WERI-Rb-1 (cell line): Measurements from ENCODE around the gene PI4K2A.
A peak's percentile ranks its signal among the peaks of the same experiment; 100 is the strongest.

Source experiments
- DNase-seq: peaks from one replicate; pipeline ENCODE4 v3.0.0-alpha.2; 2020
- H3K27ac ChIP-seq: fragments of 250-450 bp; sonication (Bioruptor Pico); 2 replicates; pipeline ENCODE4 v1.5.1; 2020; ENCODE audit warnings: mild to moderate bottlenecking, moderate library complexity
- H3K27me3 ChIP-seq: fragments of 250-450 bp; sonication (Bioruptor Pico); 2 replicates; pipeline ENCODE4 v1.5.1; 2021; ENCODE audit warnings: mild to moderate bottlenecking, low read depth, moderate library complexity; ENCODE audit not compliant: insufficient read depth, severe bottlenecking
- H3K36me3 ChIP-seq: fragments of 250-450 bp; sonication (Bioruptor Pico); 2 replicates; pipeline ENCODE4 v1.5.1; 2020; ENCODE audit warnings: mild to moderate bottlenecking, moderate library complexity
- H3K4me3 ChIP-seq: 2 replicates; pipeline ENCODE4 v1.5.1; 2011; ENCODE audit warnings: low read depth, mild to moderate bottlenecking, control low read depth, low read length
- H3K9me3 ChIP-seq: fragments of 250-450 bp; sonication (Bioruptor Pico); 2 replicates; pipeline ENCODE4 v1.5.1; 2021; ENCODE audit warnings: mild to moderate bottlenecking, moderate library complexity; ENCODE audit not compliant: severe bottlenecking
- TF ChIP-seq, protein P1 (sequence below): IDR thresholded peaks from 2 replicates; pipeline ENCODE4 v1.5.1; 2011; ENCODE audit warnings: low read depth, mild to moderate bottlenecking, control low read depth, inconsistent platforms, low read length

Gene PI4K2A

GRCh38 chr10:97708167-97708566, 67.7 kb downstream of the PI4K2A start:
- Histone ChIP-seq H3K36me3 (no peaks in the 10 kb centered on the region), H3K27me3 (no peaks in the 10 kb centered on the region), H3K4me3 (no peak overlapping the region), H3K27ac (no peak overlapping the region), H3K9me3 (no peaks in the 10 kb centered on the region)
- no peak for DNase-seq
- TF ChIP-seq, protein P1, sequence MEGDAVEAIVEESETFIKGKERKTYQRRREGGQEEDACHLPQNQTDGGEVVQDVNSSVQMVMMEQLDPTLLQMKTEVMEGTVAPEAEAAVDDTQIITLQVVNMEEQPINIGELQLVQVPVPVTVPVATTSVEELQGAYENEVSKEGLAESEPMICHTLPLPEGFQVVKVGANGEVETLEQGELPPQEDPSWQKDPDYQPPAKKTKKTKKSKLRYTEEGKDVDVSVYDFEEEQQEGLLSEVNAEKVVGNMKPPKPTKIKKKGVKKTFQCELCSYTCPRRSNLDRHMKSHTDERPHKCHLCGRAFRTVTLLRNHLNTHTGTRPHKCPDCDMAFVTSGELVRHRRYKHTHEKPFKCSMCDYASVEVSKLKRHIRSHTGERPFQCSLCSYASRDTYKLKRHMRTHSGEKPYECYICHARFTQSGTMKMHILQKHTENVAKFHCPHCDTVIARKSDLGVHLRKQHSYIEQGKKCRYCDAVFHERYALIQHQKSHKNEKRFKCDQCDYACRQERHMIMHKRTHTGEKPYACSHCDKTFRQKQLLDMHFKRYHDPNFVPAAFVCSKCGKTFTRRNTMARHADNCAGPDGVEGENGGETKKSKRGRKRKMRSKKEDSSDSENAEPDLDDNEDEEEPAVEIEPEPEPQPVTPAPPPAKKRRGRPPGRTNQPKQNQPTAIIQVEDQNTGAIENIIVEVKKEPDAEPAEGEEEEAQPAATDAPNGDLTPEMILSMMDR: no peak

DNA sequence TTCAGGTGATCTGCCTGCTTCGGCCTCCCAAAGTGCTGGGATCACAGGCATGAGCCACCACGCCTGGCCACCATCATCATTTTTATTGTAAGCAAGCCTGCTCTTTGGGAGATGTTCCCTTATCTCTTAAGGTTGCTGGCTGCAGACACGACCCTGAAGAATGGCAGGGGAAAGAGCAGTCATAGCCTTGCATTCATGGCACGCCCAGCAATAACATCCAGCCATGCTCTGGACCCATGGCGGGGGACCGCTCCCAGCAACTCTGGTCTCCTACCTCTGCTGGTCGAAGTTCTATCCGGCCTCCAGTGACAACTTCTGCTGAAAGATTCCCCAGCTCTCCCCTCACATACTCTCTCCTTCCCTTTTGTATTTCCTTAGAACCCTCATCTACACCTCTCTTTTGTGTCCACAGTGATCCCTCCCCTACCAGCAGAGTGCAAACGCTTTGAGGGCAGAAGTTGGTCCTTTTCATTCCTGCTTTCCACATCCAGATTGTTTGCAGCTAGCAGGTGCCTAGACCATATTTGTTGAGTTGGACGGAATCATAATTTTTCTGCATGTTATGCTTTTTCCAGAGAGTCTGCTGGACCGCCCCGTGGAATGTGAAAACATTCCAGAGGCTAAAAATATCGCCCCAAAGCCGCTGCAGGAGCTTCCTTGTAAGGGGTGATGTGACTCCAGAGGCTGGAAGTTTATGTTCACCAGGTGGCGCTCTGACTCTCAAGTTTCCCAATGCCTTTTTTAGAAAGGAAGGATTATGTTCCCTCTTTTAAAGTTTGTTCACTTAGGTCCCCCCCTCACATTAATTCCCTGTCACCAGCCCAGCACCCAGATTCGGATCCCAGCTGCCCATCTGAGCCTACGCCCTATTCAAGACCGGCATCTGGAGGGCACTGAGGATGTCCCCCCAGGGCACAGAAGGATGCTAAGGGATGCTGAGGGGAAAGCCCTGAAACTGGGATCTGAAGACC, 68.8 kb downstream of the PI4K2A start:
- no peaks in the 10 kb centered on the region for H3K27me3 ChIP-seq
- H3K27ac ChIP-seq: no peak overlapping the region
- H3K36me3 ChIP-seq: no peaks in the 10 kb centered on the region
- no peak overlapping the region for H3K4me3 ChIP-seq
- TF ChIP-seq, protein P1: peak; percentile 71
- no peaks in the 10 kb centered on the region for H3K9me3 ChIP-seq
- DNase-seq: peak; percentile 56

- Histone ChIP-seq H3K9me3 (no peaks in the 10 kb centered on the region), H3K27ac (no peak overlapping the region), H3K4me3 (no peak overlapping the region), H3K27me3 (no peaks in the 10 kb centered on the region), H3K36me3 (no peaks in the 10 kb centered on the region)
- DNase-seq: no peak
- TF ChIP-seq, protein P1: no peak
These were observed 71.4 kb downstream of the PI4K2A start for GRCh38 chr10:97711640-97712572.

DNA sequence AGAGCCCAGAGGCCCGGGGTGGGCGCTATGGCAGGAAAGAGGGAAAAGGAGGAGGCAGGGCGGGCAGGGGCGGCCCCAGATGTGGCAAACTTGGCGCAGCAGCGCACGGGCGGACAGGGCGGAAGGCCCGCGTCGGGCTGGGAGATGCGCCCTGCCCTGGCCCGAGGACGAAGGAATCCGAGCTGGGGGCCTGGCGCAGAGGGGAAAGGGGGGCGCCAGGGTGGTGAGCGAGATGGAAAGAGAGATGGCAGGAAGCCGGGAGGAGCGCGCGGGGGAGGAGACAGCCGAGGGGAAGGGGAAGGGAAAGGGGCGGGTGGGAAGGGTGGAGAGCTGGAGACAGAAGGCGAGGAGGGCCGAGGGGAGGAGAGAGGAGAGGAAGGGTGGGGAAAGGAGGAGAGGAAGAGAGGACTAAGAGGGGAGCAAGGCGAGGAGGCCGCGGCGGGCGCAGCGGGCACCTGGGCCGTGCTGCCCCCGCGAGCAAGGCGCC, 72.9 kb downstream of the PI4K2A start, which contains the start of gene MARVELD1:
Gene MARVELD1, plus strand, starts transcription at position 392 of the 487 bp plus-strand sequence. CDS start 147 bp downstream, outside the sequence.
- peak within 1 kb of the TSS; percentile 68 for H3K4me3 ChIP-seq

DNA sequence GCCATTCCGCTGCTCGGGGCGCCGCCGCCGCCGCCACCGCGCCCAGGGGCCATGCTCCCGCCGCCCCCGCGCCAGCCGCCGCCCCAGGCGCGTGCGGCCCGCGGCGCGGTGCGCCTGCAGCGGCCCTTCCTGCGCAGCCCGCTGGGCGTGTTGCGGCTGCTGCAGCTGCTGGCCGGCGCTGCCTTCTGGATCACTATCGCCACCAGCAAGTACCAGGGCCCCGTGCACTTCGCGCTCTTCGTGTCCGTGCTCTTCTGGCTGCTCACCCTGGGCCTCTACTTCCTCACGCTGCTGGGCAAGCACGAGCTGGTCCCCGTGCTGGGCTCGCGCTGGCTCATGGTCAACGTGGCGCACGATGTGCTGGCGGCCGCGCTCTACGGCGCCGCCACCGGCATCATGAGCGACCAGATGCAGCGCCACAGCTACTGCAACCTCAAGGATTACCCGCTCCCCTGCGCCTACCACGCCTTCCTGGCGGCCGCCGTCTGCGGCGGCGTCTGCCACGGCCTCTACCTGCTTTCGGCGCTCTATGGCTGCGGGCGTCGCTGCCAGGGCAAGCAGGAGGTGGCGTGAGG, 73.4 kb downstream of the PI4K2A start:
- Histone ChIP-seq H3K36me3 (no peaks in the 10 kb centered on the region), H3K9me3 (no peaks in the 10 kb centered on the region), H3K27ac (peak overlapping the region; percentile 86), H3K4me3 (peak overlapping the region; percentile 68), H3K27me3 (no peaks in the 10 kb centered on the region)
- DNase-seq: peak; percentile 83
- TF ChIP-seq, protein P1: peak; percentile 53; the same call in 1 of the 2 replicates

More for the DNA sequence above, 72.9 kb downstream of the PI4K2A start, which contains the start of gene MARVELD1:
- H3K27ac ChIP-seq: peak within 1 kb of the TSS; percentile 86
- no peaks in the 10 kb centered on the region for H3K27me3 ChIP-seq
- no peaks in the 10 kb centered on the region for H3K9me3 ChIP-seq
- H3K36me3 ChIP-seq: no peaks in the 10 kb centered on the region
- DNase-seq: peak; percentile 80
- TF ChIP-seq, protein P1: no peak
